Gastroesophageal sphincter (tissue), 3 donors: ENCODE data around the gene FOXL2NB.

ENCODE experiments used
- EP300 ChIP-seq: sonication (generic); formaldehyde crosslinking; IDR thresholded peaks from one replicate; pipeline ENCODE4 v1.6.1; 2017; ENCODE audit warnings: antibody characterized with exemption, mild to moderate bottlenecking
- POLR2AphosphoS5 ChIP-seq: sonication (generic); formaldehyde crosslinking; IDR thresholded peaks from one replicate; pipeline ENCODE4 v1.6.1; 2017; ENCODE audit warnings: antibody characterized with exemption
- TF ChIP-seq, protein P1 (sequence below), 4 experiments: fragments of 200-600 bp in 2 of 4; fragments of 450-650 bp in 2 of 4; sonication (generic) in 1 of 4; IDR thresholded peaks; one replicate each; pipeline ENCODE4 v1.5.1; 2017 to 2019; ENCODE audit warnings: antibody characterized with exemption in 4 of 4, mild to moderate bottlenecking in 2 of 4, moderate library complexity in 2 of 4

DNA sequence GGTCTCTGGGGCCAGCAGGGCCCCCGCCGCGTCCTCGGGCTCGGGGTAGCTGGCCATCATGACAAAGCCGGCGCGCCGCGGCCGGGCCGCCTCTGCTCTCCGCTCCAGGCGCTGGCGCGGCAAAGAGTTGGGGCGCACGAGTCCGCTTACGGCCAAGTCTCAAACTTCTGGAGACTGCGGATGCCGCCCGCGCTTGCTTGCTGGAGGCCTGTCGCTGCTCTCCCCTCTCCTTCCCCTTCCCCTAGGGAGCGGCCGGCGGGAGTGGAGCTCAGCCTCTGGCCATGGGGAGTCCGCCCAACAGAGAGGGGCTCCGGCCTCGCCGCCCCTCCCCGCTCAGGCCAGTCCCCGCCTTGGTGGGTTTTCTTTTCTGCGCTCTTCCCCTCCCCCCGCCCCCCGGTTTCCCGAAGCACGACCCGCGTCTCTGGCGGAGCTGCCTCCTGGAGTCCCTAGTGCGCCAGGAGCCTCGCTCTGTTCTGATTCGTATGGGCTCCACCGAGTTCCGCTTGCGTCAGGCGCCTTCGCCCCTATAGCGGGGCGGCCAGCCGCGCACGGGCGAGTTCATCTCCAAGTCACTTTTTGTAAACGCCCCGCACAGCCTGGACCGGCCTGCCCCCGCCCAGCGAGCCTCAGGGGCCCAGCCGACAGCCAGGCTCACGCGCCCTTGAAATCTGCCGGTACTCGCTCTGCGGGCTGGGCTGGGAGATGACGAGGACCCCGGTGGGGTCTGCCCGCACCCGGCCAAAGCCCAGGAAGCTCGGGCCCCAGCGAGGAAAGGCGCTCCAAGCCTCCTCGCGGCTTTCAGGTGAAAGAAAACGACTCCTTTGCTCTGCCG, at the start of gene FOXL2NB, which contains the start of gene FOXL2:
- no peak for TF ChIP-seq EP300
- TF ChIP-seq, protein P1, sequence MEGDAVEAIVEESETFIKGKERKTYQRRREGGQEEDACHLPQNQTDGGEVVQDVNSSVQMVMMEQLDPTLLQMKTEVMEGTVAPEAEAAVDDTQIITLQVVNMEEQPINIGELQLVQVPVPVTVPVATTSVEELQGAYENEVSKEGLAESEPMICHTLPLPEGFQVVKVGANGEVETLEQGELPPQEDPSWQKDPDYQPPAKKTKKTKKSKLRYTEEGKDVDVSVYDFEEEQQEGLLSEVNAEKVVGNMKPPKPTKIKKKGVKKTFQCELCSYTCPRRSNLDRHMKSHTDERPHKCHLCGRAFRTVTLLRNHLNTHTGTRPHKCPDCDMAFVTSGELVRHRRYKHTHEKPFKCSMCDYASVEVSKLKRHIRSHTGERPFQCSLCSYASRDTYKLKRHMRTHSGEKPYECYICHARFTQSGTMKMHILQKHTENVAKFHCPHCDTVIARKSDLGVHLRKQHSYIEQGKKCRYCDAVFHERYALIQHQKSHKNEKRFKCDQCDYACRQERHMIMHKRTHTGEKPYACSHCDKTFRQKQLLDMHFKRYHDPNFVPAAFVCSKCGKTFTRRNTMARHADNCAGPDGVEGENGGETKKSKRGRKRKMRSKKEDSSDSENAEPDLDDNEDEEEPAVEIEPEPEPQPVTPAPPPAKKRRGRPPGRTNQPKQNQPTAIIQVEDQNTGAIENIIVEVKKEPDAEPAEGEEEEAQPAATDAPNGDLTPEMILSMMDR (IDR thresholded peaks at IDR 0.05), result no peak
- TF ChIP-seq POLR2AphosphoS5, result no peak
